OCI-LY7 (cell line): ENCODE data around the gene DHX29.

Experiments used
- CTCF ChIP-seq: fragments of 200-600 bp; sonication (generic); conservative IDR thresholded peaks from 2 replicates; pipeline ENCODE4 v1.5.1; 2014; ENCODE audit warnings: mild to moderate bottlenecking, antibody characterized with exemption, low read length, moderate library complexity, mixed read lengths
- EZH2phosphoT487 ChIP-seq: fragments of 200-600 bp; sonication (generic); IDR thresholded peaks from 2 replicates; pipeline ENCODE4 v1.6.1; 2018; ENCODE audit warnings: low read depth, borderline replicate concordance, mild to moderate bottlenecking, mixed run types, antibody characterized with exemption, low read length, moderate library complexity, mixed read lengths

GRCh38 chr5:55324815-55325418 lies 17.4 kb upstream of the DHX29 start:
- peak; percentile 79 for TF ChIP-seq CTCF
- TF ChIP-seq EZH2phosphoT487: no peak
